K562 (cell line): ENCODE results near the gene MBNL2. TPM values are rescaled to one million over a fixed set of nuclear protein-coding genes. Genes with fewer than 3 reads are reported as not detected.

Source experiments
- ATAC-seq: fragments of 200-7000 bp; cut with Tn5 transposase; 3 replicates; pipeline ENCODE4 v1.9.1; 2020; ENCODE audit warnings: moderate library complexity
- BruUV-seq: library from RNA; stranded (reverse); fragments of 400-500 nt; replicated peaks from 2 replicates; lab custom pipeline; 2021; lab: Mats Ljungman, UMichigan
- CTCF ChIA-PET: fragments of 300-600 bp; formaldehyde crosslinking; extraction: SDS; loops from one replicate; lab custom pipeline; 2021; ENCODE audit warnings: low intra/inter-chr PET ratio; lab: Yijun Ruan, JAX
- POLR2A ChIA-PET: fragments of 300-600, 350-650 bp; sonication (Branson Sonifier 250); formaldehyde crosslinking; extraction: SDS; loops from one replicate; lab custom pipeline; 2021; ENCODE audit warnings: antibody characterized with exemption, inconsistent platforms; lab: Yijun Ruan, JAX
- DNase-seq, 4 experiments: peaks; one replicate each; pipeline versions ENCODE4 v3.0.0 to v3.0.0-alpha.2; 2011 to 2018; ENCODE audit warnings: low spot score in 3 of 4, mixed read lengths in 3 of 4; ENCODE audit errors: extremely low read depth in 1 of 4
- FAIRE-seq: peaks from 2 replicates; lab custom pipeline; 2011; peaks lifted over from hg19 to GRCh38; lab: Jason Lieb, UNC
- H2AFZ ChIP-seq: 2 replicates; pipeline ENCODE4 v1.6.0; 2011; ENCODE audit warnings: low read depth, low read length, control low read depth, inconsistent platforms
- H3K27ac ChIP-seq: fragments of 200-600 bp; 3 replicates; pipeline ENCODE4 v1.8.0; 2011; ENCODE audit warnings: low read depth, mild to moderate bottlenecking, control low read depth, inconsistent platforms, low read length, moderate library complexity, mixed read lengths; ENCODE audit errors: extremely low read depth
- H3K27me3 ChIP-seq, 2 experiments: fragments of 300-600 bp in 1 of 2; 2 replicates in 1 of 2; 3 replicates in 1 of 2; pipeline versions ENCODE4 v1.6.0 to v1.8.0; 2011; ENCODE audit warnings: inconsistent platforms in 2 of 2, low read length in 2 of 2, mild to moderate bottlenecking in 1 of 2, mixed read lengths in 1 of 2, moderate library complexity in 1 of 2; ENCODE audit not compliant: control insufficient read depth in 2 of 2, insufficient read depth in 2 of 2
- H3K36me3 ChIP-seq: fragments of 300-600 bp; 3 replicates; pipeline ENCODE4 v1.8.0; 2011; ENCODE audit warnings: mild to moderate bottlenecking, low read length, inconsistent platforms; ENCODE audit not compliant: control insufficient read depth, insufficient read depth
- H3K4me1 ChIP-seq, 2 experiments: fragments of 200-600 bp in 1 of 2; replicated peaks in 1 of 2; 2 replicates in 1 of 2; 3 replicates in 1 of 2; pipeline versions ENCODE4 v1.5.1 to v1.8.0; 2011; ENCODE audit warnings: inconsistent platforms in 2 of 2, low read length in 2 of 2, mild to moderate bottlenecking in 1 of 2, mixed read lengths in 1 of 2, moderate library complexity in 1 of 2; ENCODE audit not compliant: control insufficient read depth in 2 of 2, insufficient read depth in 2 of 2
- H3K4me2 ChIP-seq: 2 replicates; pipeline ENCODE4 v1.6.1; 2011; ENCODE audit warnings: low read length, control low read depth, inconsistent platforms, mixed read lengths; ENCODE audit not compliant: insufficient read depth
- H3K4me3 ChIP-seq: fragments of 200-600 bp; sonication (generic), shearing (Covaris generic); 2 replicates; pipeline ENCODE4 v1.5.1; 2016; ENCODE audit warnings: control low read depth, inconsistent platforms
- H3K79me2 ChIP-seq: fragments of 200-600 bp; 3 replicates; pipeline ENCODE4 v1.8.0; 2011; ENCODE audit warnings: low read length, inconsistent platforms; ENCODE audit not compliant: control insufficient read depth, insufficient read depth
- H3K9ac ChIP-seq, 2 experiments: 2 replicates each; pipeline versions ENCODE4 v1.6.0 to v1.6.1; 2011; ENCODE audit warnings: low read depth in 2 of 2, low read length in 2 of 2, control low read depth in 1 of 2, inconsistent platforms in 1 of 2, mild to moderate bottlenecking in 1 of 2, mixed read lengths in 1 of 2; ENCODE audit not compliant: insufficient read depth in 1 of 2
- H3K9me1 ChIP-seq: one replicate; pipeline ENCODE4 v1.6.0; 2011; ENCODE audit warnings: inconsistent platforms, mild to moderate bottlenecking, low read length, moderate library complexity; ENCODE audit not compliant: control insufficient read depth, insufficient read depth
- H3K9me3 ChIP-seq: replicated peaks from 2 replicates; pipeline ENCODE4 v1.5.1; 2011; ENCODE audit warnings: low read depth, low read length, inconsistent platforms; ENCODE audit not compliant: control insufficient read depth, insufficient read depth
- H4K20me1 ChIP-seq: replicated peaks from 2 replicates; pipeline ENCODE4 v1.6.1; 2011; ENCODE audit warnings: low read length, inconsistent platforms, mixed read lengths; ENCODE audit not compliant: control insufficient read depth, insufficient read depth
- C11orf30 ChIP-seq: fragments of 450-650 bp; IDR thresholded peaks from 2 replicates; pipeline ENCODE4 v1.6.1; 2016; ENCODE audit warnings: low read depth, mild to moderate bottlenecking
- CSDE1 ChIP-seq, 2 experiments: fragments of 450-650 bp; IDR thresholded peaks; 2 replicates each; pipeline ENCODE4 v1.6.1; 2016; ENCODE audit warnings: mild to moderate bottlenecking in 1 of 2
- E2F3 ChIP-seq: fragments of 250-450 bp; sonication (Bioruptor Pico); IDR thresholded peaks from 2 replicates; pipeline ENCODE4 v1.4.0; 2020; ENCODE audit warnings: mild to moderate bottlenecking
- ELF1 ChIP-seq: fragments of 200-800 bp; sonication (Bioruptor generic); IDR thresholded peaks from 2 replicates; pipeline ENCODE4 v1.6.1; 2016; ENCODE audit warnings: missing genetic modification characterization, missing compliant biosample characterization
- LARP7 ChIP-seq: fragments of 450-650 bp; IDR thresholded peaks from 2 replicates; pipeline ENCODE4 v1.6.1; 2016
- POLR2AphosphoS5 ChIP-seq: IDR thresholded peaks from 2 replicates; pipeline ENCODE4 v1.6.1; 2011; ENCODE audit warnings: mild to moderate bottlenecking, low read depth, low read length, moderate library complexity; ENCODE audit not compliant: control insufficient read depth, insufficient read depth
- POLR3G ChIP-seq: IDR thresholded peaks from 2 replicates; pipeline ENCODE4 v1.6.1; 2011; ENCODE audit not compliant: insufficient read length, insufficient replicate concordance; ENCODE audit errors: extremely low read depth
- RBFOX2 ChIP-seq: fragments of 200-400 bp; formaldehyde crosslinking; IDR thresholded peaks from 2 replicates; pipeline ENCODE4 v1.6.1; 2017; ENCODE audit warnings: low read depth, mild to moderate bottlenecking, low read length, moderate library complexity
- RBM17 ChIP-seq: fragments of 200-400 bp; formaldehyde crosslinking; IDR thresholded peaks from 2 replicates; pipeline ENCODE4 v1.6.1; 2017; ENCODE audit warnings: low read depth, mild to moderate bottlenecking, low read length, borderline replicate concordance
- STAG1 ChIP-seq: sonication (generic); formaldehyde crosslinking; IDR thresholded peaks from 2 replicates; pipeline ENCODE4 v1.5.0; 2020; ENCODE audit warnings: missing genetic modification reagents, borderline replicate concordance
- SUPT5H ChIP-seq: fragments of 450-650 bp; IDR thresholded peaks from 2 replicates; pipeline ENCODE4 v1.6.1; 2016
- TEAD4 ChIP-seq, 2 experiments: sonication (generic) in 1 of 2; formaldehyde crosslinking in 1 of 2; IDR thresholded peaks; 2 replicates each; pipeline versions ENCODE4 v1.6.1 to v1.8.0; 2012 to 2022; ENCODE audit warnings: borderline replicate concordance in 1 of 2, inconsistent platforms in 1 of 2, low read length in 1 of 2, mild to moderate bottlenecking in 1 of 2, missing genetic modification reagents in 1 of 2
- TSC22D4 ChIP-seq: fragments of 450-650 bp; IDR thresholded peaks from 2 replicates; pipeline ENCODE4 v1.6.1; 2016; ENCODE audit warnings: missing genetic modification characterization, missing biosample characterization, control low read depth
- WGBS: fragments of 100-300 bp; shearing (Covaris generic); methylation state at CpG from one replicate; pipeline ENCODE4 v1.1.6; 2016; ENCODE audit warnings: low coverage, mixed read lengths; ENCODE audit not compliant: insufficient coverage; ENCODE audit errors: missing lambda C conversion rate; 5-methylcytosine and 5-hydroxymethylcytosine counted together
- in situ Hi-C: fragments of 300-500 bp; cut with MboI; formaldehyde crosslinking; loops from 4 replicates; pipeline ENCODE4 v1.15.0; 2018; ENCODE audit warnings: inconsistent platforms, mixed read lengths
- intact Hi-C: fragments of 100-400 bp; cut with micrococcal nuclease; formaldehyde crosslinking; loops from 2 replicates; pipeline ENCODE4 v1.14.2; 2022
- polyA plus RNA-seq, 8 experiments: library from polyadenylated mRNA; depleted of rRNA in 4 of 8; stranded (reverse) in 5 of 8; unstranded in 3 of 8; fragments of >200 nt; fragmentation: Nextera tagmentation in 2 of 8; fragmentation: Illumina TruSeq in 1 of 8; extraction: Ambion mirVana in 2 of 8; extraction: Trizol in 1 of 8; gene quantifications; 2 replicates each; pipeline versions ENCODE4 v1.2.1 to v1.2.3, GENCODE V29; 2011 to 2014; ENCODE audit warnings: inconsistent platforms in 1 of 8, missing spikeins in 1 of 8
- total RNA-seq, 7 experiments: library from RNA; depleted of rRNA in 6 of 7; stranded (reverse); fragments of >200 nt in 6 of 7; fragmentation: Illumina TruSeq in 2 of 7; extraction: Trizol in 2 of 7; gene quantifications; 2 replicates each; pipeline versions ENCODE4 v1.2.1 to v1.2.3, GENCODE V29; 2011 to 2021; ENCODE audit warnings: low replicate concordance in 1 of 7
- TF ChIP-seq, protein P1 (sequence below), 2 experiments: fragments of 450-650 bp in 1 of 2; sonication (generic) in 1 of 2; formaldehyde crosslinking; conservative IDR thresholded peaks; 2 replicates each; pipeline versions ENCODE4 v1.4.0 to v1.8.1; 2020 to 2022; ENCODE audit warnings: mild to moderate bottlenecking in 1 of 2, missing genetic modification reagents in 1 of 2
- TF ChIP-seq, protein P2 (sequence below): fragments of 450-650 bp; formaldehyde crosslinking; IDR thresholded peaks from 2 replicates; pipeline ENCODE4 v1.4.0; 2022; ENCODE audit warnings: mild to moderate bottlenecking, moderate library complexity

The MBNL2 gene
- total and polyA plus RNA-seq, 9 of the 15 experiments (the other 6 are each of a cell fraction or from before 2014, with no cell fraction given), result 7.0 to 24.8 (median 13.8) TPM

DNA sequence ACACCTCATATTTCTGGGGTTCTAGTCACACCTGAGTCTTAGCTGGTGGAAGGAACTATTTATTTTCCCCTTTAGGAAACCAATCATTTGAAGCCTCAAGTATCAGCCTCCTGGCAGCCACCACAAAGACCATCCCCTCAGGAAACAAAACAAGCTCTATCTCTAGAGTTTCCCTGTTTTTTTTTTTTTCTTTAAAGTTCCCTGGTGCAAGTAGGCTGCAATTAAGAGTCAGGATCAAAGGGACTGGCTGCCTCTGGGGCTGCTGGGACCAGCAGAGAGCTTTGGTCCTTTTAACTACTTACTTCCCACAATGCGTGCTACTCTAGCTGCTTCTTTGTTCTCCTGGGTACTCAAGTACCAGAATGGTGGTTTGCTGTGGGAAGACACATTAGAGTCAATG, 11.4 kb downstream of the MBNL2 start:
- WGBS, result 88% methylated on average over 1 of the region's 1 CpG
- Histone ChIP-seq H3K27ac (no peak overlapping the region), H3K9me3 (no peaks in the 10 kb centered on the region), H4K20me1 (peaks cover 60% of the 10 kb centered on the region), H3K27me3 (no peaks in the 10 kb centered on the region), H3K4me1 (peaks cover 0 to 41% of the 10 kb centered on the region in 2 experiments; a peak in 4 of 5 replicates), H3K9ac (no peak overlapping the region), H3K4me2 (no peak overlapping the region), H3K9me1 (no peaks in the 10 kb centered on the region), H3K79me2 (peaks cover 97% of the 10 kb centered on the region), H2AFZ (no peak overlapping the region), H3K4me3 (no peak overlapping the region), H3K36me3 (peaks cover 21% of the 10 kb centered on the region)
- in situ Hi-C loops (no loop called here), intact Hi-C loops (no loop called here)
- ChIA-PET CTCF (no interaction called here), POLR2A (interaction anchor here (1.1 kb wide), 1 partner anchor 12 kb away, joined by 6 read pairs; the partner anchor contains the start of gene MBNL2)
- BruUV-seq, result no TSS peak
- DNase-seq (no peak), ATAC-seq (no peak), FAIRE-seq (no peak)
- no peak for TF ChIP-seq STAG1 (CRISPR knock-in tag)
- no peak for TF ChIP-seq RBM17
- TF ChIP-seq SUPT5H, result no peak
- TF ChIP-seq CSDE1 (IDR thresholded peaks at IDR 0.05), result no peak
- TF ChIP-seq, protein P1, sequence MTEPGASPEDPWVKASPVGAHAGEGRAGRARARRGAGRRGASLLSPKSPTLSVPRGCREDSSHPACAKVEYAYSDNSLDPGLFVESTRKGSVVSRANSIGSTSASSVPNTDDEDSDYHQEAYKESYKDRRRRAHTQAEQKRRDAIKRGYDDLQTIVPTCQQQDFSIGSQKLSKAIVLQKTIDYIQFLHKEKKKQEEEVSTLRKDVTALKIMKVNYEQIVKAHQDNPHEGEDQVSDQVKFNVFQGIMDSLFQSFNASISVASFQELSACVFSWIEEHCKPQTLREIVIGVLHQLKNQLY (CRISPR knock-in tag; conservative IDR thresholded peaks at IDR 0.05), result no peak
- TF ChIP-seq C11orf30, result no peak
- no peak for TF ChIP-seq E2F3 (CRISPR knock-in tag)
- TF ChIP-seq POLR3G, result no peak
- TF ChIP-seq TSC22D4, result no peak
- no peak for TF ChIP-seq RBFOX2
- no peak for TF ChIP-seq TEAD4 (IDR thresholded peaks at IDR 0.05; ENCODE audit: low read length)
- TF ChIP-seq TEAD4 (CRISPR knock-in tag; IDR thresholded peaks at IDR 0.05; ENCODE audit: borderline replicate concordance), result no peak
- TF ChIP-seq, protein P2, sequence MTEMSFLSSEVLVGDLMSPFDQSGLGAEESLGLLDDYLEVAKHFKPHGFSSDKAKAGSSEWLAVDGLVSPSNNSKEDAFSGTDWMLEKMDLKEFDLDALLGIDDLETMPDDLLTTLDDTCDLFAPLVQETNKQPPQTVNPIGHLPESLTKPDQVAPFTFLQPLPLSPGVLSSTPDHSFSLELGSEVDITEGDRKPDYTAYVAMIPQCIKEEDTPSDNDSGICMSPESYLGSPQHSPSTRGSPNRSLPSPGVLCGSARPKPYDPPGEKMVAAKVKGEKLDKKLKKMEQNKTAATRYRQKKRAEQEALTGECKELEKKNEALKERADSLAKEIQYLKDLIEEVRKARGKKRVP (CRISPR knock-in tag), result no peak
- TF ChIP-seq ELF1, result no peak
- TF ChIP-seq LARP7, result no peak
- no peak for TF ChIP-seq POLR2AphosphoS5
